HCT116 (cell line): Measurements from ENCODE around the gene TTC6.

Source experiments
- CEBPB ChIP-seq: IDR thresholded peaks from 2 replicates; pipeline ENCODE4 v1.6.1; 2012; ENCODE audit warnings: low read depth
- EGR1 ChIP-seq: IDR thresholded peaks from 2 replicates; pipeline ENCODE4 v1.6.1; 2012; ENCODE audit warnings: low read depth
- EZH2phosphoT487 ChIP-seq: fragments of 200-600 bp; IDR thresholded peaks from 2 replicates; pipeline ENCODE4 v1.6.1; 2018; ENCODE audit warnings: antibody characterized with exemption, borderline replicate concordance
- MAX ChIP-seq: IDR thresholded peaks from 2 replicates; pipeline ENCODE4 v1.6.1; 2012
- POLR2A ChIP-seq: IDR thresholded peaks from 2 replicates; pipeline ENCODE4 v1.7.0; 2011; ENCODE audit warnings: borderline replicate concordance; ENCODE audit not compliant: insufficient read depth, insufficient read length; ENCODE audit errors: extremely low read depth
- POLR2AphosphoS5 ChIP-seq: IDR thresholded peaks from 2 replicates; pipeline ENCODE4 v1.6.1; 2011; ENCODE audit warnings: mild to moderate bottlenecking, low read depth, low read length, moderate library complexity
- TCF7L2 ChIP-seq: IDR thresholded peaks from 2 replicates; pipeline ENCODE4 v1.7.0; 2011; ENCODE audit warnings: borderline replicate concordance, inconsistent platforms; ENCODE audit not compliant: insufficient read depth, insufficient read length; ENCODE audit errors: extremely low read depth
- YY1 ChIP-seq: IDR thresholded peaks from 2 replicates; pipeline ENCODE4 v1.6.1; 2011; ENCODE audit warnings: low read length, low read depth, moderate library complexity, mild to moderate bottlenecking; ENCODE audit not compliant: insufficient replicate concordance; ENCODE audit errors: extremely low read depth
- ZNF274 ChIP-seq: fragments of 200-500 bp; sonication (Bioruptor generic); IDR thresholded peaks from 2 replicates; pipeline ENCODE4 v1.6.1; 2014; ENCODE audit warnings: mild to moderate bottlenecking, low read depth, low read length, inconsistent platforms
- TF ChIP-seq, protein P1 (sequence below), 3 experiments: fragments of 200-600 bp in 1 of 3; sonication (generic) in 1 of 3; IDR thresholded peaks in 2 of 3; conservative IDR thresholded peaks in 1 of 3; 2 replicates each; pipeline ENCODE4 v1.5.1; 2012 to 2017; ENCODE audit warnings: low read depth in 2 of 3, low read length in 2 of 3, antibody characterized with exemption in 1 of 3, borderline replicate concordance in 1 of 3, control low read depth in 1 of 3, mild to moderate bottlenecking in 1 of 3, mixed read lengths in 1 of 3, mixed run types in 1 of 3, moderate library complexity in 1 of 3; ENCODE audit not compliant: insufficient read depth in 1 of 3

- TF ChIP-seq, protein P1, sequence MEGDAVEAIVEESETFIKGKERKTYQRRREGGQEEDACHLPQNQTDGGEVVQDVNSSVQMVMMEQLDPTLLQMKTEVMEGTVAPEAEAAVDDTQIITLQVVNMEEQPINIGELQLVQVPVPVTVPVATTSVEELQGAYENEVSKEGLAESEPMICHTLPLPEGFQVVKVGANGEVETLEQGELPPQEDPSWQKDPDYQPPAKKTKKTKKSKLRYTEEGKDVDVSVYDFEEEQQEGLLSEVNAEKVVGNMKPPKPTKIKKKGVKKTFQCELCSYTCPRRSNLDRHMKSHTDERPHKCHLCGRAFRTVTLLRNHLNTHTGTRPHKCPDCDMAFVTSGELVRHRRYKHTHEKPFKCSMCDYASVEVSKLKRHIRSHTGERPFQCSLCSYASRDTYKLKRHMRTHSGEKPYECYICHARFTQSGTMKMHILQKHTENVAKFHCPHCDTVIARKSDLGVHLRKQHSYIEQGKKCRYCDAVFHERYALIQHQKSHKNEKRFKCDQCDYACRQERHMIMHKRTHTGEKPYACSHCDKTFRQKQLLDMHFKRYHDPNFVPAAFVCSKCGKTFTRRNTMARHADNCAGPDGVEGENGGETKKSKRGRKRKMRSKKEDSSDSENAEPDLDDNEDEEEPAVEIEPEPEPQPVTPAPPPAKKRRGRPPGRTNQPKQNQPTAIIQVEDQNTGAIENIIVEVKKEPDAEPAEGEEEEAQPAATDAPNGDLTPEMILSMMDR (IDR thresholded peaks at IDR 0.05 in 2 of 3, conservative IDR thresholded peaks at IDR 0.05 in 1 of 3; ENCODE audit: borderline replicate concordance in 1 of 3, insufficient read depth in 1 of 3, low read depth in 2 of 3, low read length in 2 of 3): no peak
- no peak for TF ChIP-seq POLR2AphosphoS5
- no peak for TF ChIP-seq EGR1
- TF ChIP-seq MAX: no peak
- TF ChIP-seq EZH2phosphoT487: no peak
- no peak for TF ChIP-seq ZNF274
- TF ChIP-seq POLR2A: no peak
- no peak for TF ChIP-seq CEBPB
- TF ChIP-seq YY1: no peak
- TF ChIP-seq TCF7L2: no peak
Observed at GRCh38 chr14:37618498-37619028, 23.1 kb downstream of the TTC6 start.
